Limb (tissue), 2 donors: ENCODE measurements around the gene RSPH9.
"Not testable (repeated sequence)": the region's sequence is repeated elsewhere in the genome, so short reads cannot be mapped to it uniquely, and the experiment has no call there.

ENCODE experiments used
- DNase-seq, 2 donors: peaks; one replicate each; pipeline ENCODE4 v3.0.0-alpha.2; 2016; ENCODE audit errors: extremely low spot score in 2 of 2

The RSPH9 gene

DNA sequence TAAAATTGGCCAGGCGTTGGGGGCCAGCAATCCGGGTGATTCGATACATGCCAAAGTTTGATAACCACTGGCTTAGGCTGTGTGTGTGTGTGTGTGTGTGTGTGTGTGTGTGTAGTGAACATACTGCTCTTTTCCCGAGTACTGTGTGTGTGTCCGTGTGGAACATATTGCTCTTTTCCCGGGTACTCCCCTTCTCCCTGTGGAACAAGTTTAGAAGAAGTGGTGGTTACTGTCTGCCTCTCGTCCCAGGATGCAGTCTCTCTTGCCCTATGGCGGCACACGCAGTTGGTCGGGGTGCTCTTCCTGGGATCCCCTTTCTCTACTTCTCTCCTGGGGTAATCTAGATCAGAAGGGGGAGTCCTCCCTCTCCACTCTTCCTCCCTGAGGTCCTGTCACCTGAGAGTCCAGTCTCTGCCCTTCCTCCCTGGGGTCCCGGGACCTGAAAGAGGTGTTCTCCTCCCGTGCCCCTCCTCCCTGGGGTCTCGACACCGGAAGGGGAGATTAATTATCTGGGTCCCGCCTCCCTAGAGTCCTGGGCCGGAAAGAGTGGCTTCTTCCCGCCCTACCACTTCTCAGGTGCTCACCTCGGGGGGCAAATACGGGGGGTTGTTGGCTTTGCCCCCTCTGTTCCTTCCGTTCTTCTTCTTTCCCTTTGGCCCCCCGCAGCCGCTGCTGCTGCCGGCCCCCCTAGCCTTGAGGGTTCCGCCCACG, 16.3 kb upstream of the RSPH9 start:
- DNase-seq = peak; percentile 21 to 72

DNA sequence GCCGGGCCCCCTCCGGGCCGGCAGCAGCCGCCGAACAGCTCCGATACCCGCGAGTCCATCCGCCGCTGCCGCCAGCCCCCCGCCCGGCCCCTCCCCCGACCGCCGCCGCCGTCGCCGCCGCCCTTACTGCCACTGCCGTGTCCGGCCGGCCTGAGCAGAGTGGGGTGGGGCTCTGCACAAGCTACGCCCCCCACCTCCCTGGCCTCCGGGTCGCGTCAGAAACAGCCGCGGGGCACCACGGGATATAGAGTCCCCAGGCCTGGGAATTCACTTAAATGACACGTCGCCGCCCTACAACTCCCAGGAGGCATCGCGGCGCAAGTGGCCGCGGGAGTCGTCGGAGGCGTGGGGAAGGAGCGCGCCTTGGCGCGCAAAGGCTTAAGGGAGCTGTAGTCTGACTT, 15.7 kb upstream of the RSPH9 start, which contains the start of gene GTPBP2:
GTPBP2 (minus strand) TSS at position 161 of the 401 bp plus-strand sequence; CDS start at position 59, 102 bp downstream.
- peak; percentile 99 for DNase-seq

DNA sequence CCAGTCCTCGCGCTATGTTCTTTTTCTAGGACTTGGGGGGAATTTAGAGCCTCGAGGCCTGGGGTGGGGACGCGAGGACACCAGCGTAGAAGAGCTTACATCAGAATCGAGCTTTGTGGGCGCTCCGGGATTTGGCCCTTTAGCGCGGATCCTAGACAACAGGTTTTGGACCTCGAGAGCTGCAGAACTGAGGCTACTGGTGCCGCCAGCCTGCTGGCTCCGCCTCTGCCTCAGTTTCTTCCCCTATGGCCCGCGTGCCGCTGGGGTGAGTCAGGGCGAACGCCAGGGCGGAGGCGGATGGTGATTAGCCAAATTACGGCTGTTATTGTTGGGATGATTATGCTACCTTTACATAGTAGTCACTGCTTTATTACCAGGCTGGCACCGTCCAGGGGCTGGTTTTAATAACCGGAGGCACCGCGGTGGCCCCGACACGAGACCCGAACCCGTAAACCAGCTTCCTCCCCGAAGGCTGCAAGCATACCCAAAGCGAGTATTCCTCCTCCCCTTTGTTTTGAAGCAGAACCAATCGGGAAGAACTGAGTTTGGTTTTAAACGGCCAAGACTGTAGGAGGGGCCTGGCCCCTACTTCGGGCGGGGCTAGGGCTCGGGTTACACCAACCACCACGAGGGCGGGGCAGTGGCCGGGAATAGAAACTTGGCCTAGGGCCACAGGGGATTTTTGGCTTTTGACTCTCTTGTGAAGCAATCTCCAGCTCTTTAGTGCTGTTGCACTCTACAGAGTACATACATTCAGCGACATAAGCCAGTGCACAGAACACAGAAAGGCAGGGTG, 15.1 kb upstream of the RSPH9 start:
- DNase-seq = peak; percentile 97

DNA sequence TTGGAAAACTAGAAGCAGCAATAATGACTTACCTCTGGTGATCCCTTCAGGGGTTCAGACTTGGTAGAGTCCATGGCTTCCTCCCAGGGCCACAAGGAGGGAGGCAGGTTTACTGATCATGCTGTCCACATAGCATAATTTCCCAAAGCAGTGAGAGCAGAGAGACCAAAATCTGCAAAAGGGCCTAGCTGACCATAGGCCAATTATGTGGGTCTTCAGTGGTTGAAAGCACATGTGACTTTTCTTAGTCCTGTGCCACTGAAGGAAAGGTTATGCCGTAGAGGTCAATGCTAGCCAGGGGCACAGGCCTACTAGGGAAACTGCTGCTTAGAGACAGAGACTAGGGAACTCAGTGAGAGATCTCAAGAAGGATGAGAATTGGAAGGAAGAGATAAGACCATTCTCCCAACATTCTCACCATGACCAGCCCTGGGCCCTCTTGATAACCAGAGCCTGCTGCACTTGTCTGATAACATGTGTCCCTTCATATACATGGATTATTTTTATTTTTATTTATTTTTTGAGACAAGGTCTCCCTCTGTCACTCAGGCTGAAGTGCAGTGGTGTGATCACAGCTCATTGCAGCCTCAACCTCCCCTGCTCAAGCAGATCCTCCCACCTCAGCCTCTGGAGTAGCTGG, 13.7 kb upstream of the RSPH9 start:
- DNase-seq = no peak

DNA sequence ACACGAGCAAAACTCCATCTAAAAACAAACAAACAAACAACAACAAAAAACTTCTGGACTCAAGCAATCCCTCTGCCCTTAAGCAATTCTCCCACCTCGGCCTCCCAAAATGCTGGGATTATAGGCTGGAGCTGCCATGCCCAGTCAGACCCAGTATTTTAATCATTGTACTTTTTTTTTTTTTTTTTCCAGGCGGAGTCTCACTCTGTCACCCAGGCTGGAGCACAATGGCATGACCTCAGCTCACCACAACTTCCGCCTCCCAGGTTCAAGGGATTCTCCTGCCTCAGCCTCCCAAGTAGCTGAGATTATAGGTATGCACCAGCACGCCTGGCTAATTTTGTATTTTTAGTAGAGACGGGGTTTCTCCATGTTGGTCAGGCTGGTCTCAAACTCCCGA, 11.8 kb upstream of the RSPH9 start:
- DNase-seq = not testable (repeated sequence)

DNA sequence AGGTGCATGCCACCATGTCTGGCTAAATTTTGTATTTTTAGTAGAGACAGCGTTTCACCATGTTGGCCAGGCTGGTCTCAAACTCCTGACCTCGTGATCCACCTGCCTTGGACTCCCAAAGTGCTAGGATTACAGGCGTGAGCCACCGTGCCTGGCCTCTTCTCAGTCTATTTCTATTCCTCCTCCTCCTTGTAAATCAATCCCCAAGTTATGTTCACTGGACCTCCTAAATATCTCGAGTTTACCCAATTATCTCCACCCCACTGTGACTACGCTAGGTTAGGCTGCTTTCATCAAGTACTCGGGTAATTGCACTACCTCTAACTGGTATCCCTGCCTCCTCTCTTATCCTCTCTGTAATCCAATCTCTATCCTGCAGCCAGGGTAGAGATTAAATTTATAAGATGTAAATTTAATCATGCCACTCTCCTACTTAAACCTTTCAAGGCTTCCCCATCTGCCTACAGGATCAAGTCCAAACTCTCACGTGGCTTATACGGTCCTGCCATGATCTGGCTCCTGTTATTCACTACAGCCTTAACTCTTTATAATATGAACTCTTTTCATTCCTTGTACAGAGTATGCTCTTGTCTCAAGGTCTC, 10.0 kb upstream of the RSPH9 start:
- no peak for DNase-seq

DNA sequence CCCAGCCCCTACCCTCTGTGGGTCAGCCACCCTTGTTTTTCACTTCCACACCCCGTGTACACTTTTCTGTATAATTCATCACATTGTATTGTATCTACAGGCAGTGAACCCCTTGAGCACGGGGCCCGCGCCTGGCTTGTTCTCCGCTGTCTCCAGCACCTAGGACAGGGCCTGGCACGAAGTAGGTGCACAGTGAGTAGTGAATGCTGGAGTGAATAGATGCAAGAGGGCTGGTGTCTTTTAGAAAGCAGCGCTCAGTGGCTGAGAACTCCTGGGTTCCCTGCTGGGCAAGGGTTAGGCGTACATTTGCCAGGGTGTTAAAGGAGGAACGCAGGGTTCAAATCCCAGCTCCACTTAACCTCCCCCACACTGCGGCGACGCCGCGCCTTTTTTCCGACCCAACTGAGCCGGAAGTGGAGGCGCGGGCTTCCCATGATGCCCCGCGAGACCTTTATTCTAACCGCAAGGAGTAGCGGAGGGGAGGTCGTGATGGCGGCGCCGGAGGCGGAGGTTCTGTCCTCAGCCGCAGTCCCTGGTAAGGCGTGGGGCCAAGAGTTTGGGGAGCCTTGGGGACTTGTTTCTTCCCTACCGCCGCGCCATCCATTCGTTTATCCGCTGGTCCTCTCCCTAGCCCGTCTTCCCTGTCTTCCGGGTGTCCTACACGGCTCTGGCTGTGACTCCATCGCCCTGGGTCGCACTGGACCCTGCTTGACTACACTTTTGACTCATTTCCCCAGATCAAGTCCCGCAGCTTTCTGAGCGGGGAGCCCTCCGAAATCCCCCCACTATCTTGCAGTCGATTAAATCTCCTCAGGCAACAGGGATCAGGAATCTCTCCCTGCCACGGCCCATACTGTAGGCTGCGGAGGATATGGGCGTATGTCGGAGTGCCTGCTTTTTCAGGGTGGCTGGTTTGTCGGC, 9.2 kb upstream of the RSPH9 start, which contains the start of gene MAD2L1BP:
MAD2L1BP (plus strand) TSS at position 454 of the 921 bp plus-strand sequence; CDS start at position 490, 36 bp downstream.
- peak; percentile 88 to 89 for DNase-seq

DNA sequence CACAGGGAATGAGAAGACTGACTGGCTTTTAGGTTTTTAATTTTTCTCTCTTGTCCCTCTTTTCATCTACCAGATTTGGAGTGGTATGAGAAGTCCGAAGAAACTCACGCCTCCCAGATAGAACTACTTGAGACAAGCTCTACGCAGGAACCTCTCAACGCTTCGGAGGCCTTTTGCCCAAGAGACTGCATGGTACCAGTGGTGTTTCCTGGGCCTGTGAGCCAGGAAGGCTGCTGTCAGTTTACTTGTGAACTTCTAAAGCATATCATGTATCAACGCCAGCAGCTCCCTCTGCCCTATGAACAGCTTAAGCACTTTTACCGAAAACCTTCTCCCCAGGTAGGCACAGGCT, 8.6 kb upstream of the RSPH9 start:
- DNase-seq = no peak

DNA sequence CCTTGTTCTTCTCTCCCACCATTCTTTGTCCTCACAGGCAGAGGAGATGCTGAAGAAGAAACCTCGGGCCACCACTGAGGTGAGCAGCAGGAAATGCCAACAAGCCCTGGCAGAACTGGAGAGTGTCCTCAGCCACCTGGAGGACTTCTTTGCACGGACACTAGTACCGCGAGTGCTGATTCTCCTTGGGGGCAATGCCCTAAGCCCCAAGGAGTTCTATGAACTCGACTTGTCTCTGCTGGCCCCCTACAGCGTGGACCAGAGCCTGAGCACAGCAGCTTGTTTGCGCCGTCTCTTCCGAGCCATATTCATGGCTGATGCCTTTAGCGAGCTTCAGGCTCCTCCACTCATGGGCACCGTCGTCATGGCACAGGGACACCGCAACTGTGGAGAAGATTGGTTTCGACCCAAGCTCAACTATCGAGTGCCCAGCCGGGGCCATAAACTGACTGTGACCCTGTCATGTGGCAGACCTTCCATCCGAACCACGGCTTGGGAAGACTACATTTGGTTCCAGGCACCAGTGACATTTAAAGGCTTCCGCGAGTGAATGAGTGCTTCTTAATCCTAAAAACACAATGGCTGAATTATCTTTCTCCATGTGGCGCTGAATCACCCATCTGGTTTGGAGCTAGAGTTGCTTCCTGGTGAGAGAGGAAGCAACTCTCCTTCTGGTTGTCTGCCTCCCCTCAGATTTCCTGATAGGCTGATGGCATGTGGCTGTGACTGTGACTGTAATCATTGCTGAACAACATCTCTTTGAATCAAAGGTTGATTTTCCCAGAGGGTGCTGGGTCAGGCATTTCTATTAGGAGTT, 4.6 kb upstream of the RSPH9 start:
- no peak for DNase-seq

DNA sequence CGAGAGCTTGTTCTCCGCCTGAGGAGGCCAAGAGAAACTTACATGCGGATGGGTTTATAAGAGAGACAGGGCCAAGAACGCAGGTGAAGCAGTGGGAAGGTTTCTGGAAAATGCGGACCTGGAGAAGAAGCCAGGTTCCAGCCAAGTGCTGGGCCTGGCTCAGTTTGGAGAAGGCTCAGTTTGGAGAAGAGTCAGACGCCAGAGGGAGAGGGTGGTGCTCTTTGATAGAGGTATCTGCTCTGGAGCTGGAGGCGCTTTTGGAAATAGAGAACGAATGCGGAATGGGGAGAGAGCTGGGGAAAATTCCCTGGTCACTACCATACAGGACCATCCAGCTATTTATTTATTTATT, 753 bp downstream of the RSPH9 start:
- no peak for DNase-seq

DNA sequence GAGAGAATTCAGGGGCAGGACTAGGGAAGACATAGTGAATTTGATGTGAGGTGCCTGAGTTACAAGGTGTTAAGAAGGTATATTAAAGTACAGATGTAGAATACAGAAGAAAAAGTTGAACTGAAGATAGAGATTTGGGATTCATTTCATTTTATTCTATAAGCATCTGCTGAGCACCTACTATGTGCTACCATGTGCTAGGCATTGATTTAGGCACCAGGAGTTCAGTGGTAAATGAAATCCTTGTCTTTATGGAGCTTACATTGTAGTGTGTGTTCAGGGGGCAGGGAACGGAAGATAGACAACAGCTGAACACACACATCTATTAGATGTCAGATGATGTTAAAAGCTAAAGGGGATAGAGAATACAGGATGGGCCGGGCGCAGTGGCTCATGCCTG, 2.8 kb downstream of the RSPH9 start:
- DNase-seq = no peak

DNA sequence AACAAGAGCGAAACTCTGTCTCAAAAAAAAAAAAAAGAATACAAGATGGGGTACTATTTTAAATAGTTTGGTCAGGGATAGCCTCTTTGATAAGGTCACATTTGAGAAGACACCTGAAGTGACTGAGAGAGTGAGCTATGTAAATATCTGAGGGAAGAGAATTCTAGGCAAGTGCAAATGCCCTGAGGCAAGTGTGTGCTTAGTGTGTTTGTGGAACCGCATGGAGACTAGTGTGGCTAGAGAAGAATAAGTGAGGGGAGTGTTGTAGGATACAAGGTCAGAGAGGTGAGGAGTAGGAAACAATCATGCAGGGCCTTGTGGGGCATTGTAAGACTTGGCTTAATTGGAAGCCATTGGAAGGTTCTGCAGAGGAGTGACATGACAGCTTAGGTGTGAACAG, 3.4 kb downstream of the RSPH9 start:
- no peak for DNase-seq

DNA sequence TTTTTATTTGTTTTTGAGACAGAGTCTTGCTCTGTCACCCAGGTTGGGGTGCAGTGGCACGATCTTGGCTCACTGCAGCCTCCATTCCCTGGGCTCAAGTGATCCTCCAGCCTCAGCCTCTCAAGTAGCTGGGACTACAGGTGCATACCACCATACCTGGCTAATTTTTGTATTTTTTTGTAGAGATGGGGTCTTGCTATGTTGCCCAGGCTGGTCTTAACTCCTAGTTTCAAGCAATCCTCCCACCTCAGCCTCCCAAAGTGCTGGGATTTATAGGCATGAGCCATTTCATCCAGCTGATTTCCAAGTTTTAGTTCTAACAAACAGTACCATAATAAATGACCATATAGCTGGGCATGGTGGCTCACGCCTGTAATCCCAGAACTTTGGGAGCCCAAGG, 8.0 kb downstream of the RSPH9 start:
- DNase-seq = not testable (repeated sequence)

DNA sequence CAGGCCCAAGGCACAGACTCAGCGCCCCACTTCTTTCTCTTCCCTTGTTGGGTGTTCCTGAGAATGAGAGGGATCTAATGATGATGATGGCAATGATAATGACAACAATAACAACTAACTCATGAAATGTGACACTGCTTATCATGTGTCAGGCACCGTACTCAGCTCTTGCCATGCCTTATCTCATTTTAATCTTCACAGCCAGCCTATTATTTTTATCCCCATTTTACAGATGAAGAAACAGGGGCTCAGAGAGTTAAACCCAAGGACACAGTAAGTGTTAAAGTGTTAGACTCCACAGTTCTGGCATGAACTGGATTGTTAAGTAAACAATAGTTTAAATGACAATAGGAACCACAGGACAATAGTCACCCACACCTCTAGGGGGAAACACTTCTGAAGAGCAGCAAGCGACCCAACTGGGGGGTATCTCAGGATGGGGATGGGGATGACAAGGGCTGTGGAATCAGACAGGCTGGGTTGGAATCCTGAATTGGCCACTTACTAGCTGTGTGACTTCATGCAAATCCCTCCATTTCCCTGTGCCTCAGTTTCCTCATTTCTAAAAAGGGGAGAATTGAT, 12.5 kb downstream of the RSPH9 start:
- DNase-seq = no peak

DNA sequence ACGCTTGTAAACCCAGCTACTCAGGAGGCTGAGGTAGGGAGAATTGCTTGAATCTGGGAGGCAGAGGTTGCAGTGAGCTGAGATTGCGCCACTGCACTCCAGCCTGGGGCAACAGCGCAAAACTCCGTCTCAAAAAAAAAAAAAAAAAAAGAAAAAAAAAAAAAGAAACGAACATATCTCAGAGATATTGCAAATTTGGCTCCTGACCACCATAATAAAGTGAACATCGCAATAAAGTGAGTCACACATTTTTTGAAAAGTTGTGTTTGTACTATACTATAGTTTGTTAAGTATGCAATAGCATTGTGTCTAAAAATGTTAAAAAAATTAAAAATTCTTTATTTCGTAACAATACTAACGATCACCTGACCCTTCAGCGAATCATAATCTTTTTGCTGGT, 13.3 kb downstream of the RSPH9 start:
- DNase-seq = no peak

DNA sequence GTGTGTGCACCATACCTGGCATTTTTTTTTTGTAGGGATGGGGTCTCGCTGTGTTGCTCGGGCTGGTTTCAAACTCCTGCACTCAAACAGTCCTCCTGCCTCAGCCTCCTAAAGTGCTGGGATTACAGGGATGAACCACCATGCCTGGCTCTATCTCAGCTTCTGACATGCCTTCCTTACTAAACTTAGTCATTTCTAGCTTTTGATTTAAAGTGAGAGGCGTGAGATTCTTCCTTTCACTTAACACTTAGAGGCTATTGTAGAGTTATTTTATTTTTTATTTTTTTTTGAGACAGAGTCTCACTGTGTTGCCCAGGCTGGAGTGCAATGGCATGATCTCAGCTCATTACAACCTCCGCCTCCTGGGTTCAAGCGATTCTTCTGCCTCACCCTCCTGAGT, 18.1 kb downstream of the RSPH9 start:
- not testable (repeated sequence) for DNase-seq

DNA sequence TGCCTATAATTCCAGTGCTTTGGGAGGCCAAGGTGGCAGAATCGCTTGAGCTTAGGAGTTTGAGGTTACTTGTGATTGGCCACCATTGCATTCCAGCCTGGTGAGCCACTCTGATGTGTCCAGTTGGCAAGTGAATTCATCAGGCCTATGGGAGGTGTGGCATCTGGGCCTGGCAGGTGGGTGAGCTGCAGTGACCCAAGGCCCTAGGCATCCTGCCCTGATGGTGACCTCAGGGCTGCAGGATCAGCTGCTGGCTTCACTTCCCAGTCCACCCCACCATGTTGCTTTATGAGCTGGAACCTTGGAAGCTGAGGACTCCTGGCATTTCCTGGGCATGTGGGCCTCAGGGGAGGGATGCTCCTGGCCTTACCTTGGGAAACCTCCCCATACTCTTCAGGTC, 20.5 kb downstream of the RSPH9 start:
- DNase-seq = no peak

DNA sequence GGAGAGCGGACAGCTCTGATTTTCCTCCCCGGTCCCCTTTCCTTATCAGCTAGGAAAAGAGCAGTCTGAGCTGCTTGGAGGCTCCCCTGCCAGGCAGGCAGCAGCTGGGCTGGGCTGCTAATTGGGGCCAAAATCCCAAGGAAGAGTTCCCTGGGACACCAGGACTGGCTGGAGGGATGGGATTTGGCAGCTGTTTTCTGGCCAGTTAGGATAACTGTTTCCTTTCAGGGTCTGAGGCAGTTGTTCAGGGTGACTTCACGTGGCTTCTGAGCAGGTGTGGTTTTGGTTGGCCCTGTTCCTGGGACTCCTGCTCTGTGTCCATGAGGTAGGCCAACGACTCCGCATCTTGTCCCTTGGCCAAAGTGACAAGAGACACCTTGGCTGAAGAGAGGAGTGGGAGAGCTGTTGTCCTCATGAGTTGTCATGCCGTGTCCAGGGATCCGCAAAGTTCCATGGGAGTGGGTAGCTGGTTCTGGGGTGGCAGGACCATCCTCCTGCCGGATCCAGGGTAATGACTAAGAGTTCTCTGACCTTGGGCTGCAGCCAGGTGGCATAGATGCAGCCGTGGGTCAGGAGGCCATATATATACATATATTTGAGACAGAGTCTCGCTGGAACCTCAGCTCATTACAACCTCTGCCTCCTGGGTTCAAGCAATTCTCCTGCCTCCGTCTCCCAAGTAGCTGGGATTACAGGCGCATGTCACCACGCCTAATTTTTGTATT, 21.5 kb downstream of the RSPH9 start:
- no peak for DNase-seq
